Activated CD4-positive, alpha-beta T cell treated with anti-CD3 and anti-CD28 coated beads, Interleukin-2, Interleukin-4, amounts not matched to agents 100 ng/mL and 50 ng/mL, durations not matched to agents 16 hours and 8 hours (primary cell): Measurements from ENCODE around the gene NLGN4X.
A peak's percentile ranks its signal among the peaks of the same experiment; 100 is the strongest.

Experiments
- DNase-seq: peaks from one replicate; pipeline ENCODE4 v3.0.0-alpha.2; 2020; ENCODE audit warnings: low spot score

NLGN4X gene

DNA sequence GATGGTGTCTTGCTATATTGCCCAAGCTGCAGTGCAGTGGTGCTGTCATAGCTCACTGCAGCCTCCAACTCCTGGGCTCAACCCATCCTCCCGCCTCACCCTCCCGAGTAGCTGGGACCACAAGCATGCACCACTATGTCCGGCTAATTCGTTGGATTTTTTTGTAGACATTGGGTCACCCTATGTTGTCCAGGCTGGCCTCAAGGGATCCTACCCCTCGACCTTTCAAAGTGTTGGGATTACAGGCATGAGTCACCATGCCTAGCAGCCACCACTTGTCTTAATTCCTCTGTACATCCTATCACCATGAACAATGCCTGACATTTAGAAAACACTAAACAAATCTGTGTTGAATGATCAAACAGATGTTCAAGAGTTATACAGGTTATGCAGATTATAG is 76.7 kb downstream of the NLGN4X start:
- DNase-seq: no peak

DNA sequence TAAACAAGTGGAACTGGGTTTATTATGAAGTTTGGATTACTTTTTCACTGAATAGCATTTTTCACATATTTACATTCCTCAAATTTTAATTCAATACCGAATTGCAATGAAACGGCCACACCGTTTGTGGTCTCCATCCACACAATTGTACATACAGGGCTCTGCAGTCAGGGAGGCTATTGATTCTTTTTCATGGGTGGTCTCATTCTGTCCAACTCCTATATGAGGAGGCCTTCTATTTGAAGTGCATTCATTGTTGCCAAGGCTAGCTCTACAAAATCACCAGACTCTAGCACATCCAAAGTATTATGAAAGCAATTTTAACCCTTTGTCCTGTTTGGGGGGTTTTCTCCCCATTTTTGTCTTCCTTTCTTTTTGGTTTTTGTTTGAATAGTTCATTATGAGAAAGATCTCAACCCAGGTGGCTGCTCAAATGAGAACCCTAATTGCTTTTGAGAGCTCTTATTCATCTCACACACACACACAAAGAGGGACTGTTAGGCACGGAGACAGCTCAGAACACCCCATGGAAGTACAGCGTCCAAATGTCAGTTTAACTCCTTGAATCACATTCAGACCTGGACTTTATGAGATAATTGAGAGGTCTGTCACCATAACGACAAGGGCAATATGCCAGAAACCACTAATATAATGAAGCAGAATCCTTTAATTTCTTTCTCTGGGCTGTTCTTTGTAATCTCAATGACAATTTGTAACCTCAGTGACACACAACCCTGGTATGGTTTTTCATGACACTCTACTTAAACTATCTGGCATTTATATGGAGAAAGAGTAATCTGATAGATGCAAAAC is 79.4 kb downstream of the NLGN4X start:
- no peak for DNase-seq

DNA sequence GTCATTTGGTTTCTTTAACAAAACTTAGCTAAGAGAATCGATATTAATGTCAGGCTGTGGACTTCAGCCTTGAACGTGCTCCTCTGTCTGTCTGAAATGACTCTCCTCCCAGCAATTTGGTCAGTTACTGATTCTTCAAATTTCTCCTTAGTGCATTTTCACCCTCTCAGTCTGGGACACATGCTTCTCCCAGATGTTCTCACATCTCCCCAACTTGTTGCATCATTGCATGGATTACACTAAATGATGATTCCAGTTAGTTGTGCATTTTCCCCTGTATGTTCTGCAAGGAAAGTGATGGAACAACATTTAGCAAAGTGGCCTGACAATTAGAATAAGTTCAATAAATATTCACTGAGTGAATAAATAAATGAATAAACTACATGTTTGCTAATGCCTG is 94.4 kb downstream of the NLGN4X start:
- no peak for DNase-seq

DNA sequence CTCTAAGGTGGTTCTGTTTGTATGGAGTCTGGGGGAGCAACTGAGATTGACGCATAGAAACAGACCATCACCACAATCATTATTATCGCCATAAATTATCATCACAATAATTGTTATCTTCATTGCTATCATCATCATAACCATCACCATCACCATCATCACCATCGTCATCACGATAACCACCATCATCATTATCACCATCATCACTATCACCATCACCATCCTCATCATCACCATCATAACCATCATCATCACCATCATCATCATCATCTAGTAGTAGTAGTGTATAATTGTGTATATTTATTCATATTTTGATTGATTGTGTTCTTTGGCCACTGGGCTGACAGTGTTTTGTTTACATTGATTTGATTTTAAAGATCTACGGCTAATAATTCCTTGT is 95.7 kb downstream of the NLGN4X start:
- DNase-seq: no peak

DNA sequence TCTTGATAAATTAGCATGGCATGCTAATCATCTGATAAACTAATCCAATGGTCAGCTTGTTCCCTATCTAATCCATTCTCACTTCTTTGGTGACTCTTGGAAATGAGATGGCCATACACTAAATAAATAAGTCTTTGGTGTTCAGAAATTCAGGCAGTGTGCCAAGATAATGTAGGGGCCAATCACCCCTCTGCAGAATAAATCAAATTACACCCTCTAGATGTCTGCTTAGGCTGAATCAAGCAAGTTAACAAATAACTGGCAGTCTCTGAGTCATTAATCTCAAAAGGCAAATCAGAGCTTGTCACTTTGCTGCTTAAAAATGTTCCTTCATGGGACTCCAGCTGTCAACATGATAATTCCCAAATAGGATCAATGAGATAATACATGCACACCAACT is 97.4 kb downstream of the NLGN4X start:
- DNase-seq: no peak

DNA sequence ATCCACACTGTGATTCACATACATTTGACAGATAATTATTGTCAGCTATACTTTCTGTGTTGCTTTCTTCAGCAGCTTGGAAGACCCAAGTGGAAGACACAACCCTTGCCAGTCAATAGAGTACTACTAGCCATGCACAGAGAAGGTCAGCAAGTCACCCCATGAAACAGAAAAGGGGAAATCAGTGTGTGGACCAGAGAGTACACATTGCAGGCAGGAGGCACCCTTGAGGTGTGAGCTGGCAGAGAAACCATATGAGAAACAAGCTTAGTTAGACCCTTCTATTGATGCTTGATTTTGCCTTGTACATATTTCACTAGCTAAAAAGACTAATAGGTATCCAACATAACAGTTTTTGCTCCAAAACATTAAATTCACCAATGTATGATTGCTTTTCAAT is 99.5 kb downstream of the NLGN4X start:
- DNase-seq: no peak

DNA sequence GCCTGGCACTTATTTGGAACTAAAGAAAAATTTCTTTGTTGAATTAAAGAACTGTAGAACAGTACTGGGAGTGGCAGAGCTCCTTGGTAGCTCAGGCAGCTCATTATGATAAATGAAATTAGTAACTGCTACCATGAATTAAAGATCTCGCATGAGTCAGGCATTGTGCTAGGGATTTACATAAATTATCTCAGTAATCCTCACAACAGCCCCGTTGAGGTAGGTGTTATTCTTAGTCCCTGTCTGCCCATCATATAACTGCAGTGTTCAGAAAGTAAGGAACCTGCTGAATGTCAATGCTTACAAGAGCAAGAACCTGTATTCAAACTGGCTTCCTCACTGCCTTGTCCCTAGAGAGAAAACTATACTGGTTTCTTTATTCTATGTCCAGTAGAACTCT is 108.3 kb downstream of the NLGN4X start:
- no peak for DNase-seq

DNA sequence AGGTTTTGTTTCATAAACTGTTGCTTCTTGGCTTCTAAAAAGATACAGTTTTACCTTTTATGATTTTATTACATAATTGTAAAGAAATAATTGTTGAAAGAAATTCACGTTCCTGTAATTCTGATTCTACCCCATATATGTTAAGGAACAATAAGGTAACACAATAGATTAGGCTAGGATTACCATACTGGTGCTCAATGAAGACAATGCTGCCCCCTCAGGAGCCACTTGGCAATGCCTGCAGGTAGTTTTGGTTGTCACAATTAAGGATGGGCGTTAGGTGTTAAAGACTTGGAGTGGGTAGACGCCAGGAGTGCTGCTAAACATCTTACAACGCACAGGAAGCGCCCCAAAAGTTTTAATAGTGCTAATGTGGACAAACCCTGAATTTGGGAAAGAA is 133.2 kb downstream of the NLGN4X start:
- no peak for DNase-seq

DNA sequence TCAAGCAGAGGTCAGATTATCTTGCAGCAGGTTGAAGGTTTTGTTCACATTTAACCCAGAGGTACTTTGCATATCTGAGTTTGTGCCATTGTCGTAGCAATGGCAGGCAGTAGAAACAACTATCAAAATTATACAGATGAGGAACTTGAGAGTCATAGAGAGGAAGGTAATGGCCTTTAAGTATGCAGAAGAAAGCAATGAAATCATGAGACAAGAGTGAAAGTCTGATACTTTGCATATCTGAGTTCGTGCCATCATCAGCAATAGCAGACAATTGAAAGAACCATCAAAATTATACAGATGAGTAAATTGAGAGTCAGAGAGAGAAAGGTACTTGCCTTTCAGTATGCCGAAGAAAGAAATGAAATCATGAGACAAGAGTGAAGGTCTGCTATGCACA is 154.1 kb downstream of the NLGN4X start:
- no peak for DNase-seq

DNA sequence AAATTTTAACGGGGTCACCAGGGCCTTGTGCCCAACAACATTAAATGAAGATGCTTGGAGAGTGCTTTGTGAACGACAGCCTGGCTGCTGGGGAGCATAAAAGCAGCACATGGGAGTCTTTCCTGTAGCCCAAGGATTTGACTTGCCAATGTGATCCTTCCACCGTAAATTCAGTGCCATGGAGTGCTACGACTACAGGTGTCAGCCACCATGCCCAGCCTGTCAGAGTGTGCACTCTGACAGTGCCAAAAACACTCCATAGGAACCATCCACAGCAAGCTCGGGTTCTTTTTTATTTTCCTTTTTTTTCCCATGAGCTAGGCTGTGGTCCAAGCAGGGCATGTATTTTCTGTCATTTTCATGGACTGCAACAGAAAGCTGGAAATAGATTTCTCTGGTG is 156.9 kb downstream of the NLGN4X start:
- DNase-seq: no peak

DNA sequence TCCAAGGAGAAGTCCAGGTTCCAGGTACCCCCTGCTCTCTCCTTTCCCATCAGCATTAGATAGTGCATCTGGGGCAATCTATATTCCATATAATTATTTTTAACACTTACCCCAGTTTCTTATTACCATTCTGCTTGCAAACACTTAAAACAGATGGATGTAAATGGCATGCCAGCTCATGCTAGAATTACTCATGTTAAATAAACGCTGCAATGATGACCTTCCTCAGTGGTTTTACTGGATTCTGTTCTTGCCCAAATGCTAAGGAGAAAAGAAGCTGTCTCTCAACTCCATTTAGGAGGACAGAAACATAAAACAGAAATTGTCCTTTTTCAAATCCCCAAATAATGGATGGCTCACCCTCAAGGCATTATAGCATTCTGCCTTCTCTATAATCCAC is 161.1 kb downstream of the NLGN4X start:
- DNase-seq: no peak

DNA sequence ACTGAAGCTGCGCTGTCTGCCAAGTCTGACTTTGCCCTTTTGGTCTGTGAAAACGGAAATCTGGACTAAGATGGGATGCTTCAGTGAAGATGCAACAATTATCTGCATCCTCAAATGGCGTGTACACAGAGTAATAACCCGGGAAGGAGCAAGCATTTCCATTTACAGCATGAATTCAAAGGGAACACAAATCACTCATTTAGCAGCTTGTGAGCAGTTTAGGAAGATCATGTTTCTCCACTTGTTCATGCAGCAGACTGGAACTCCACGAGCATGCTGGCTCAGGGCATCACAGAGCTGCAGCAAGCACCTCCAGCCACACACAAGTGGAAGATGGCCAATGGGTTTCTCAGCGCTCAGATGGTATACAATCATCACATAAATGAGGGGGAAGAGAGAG is 175.5 kb downstream of the NLGN4X start:
- no peak for DNase-seq

DNA sequence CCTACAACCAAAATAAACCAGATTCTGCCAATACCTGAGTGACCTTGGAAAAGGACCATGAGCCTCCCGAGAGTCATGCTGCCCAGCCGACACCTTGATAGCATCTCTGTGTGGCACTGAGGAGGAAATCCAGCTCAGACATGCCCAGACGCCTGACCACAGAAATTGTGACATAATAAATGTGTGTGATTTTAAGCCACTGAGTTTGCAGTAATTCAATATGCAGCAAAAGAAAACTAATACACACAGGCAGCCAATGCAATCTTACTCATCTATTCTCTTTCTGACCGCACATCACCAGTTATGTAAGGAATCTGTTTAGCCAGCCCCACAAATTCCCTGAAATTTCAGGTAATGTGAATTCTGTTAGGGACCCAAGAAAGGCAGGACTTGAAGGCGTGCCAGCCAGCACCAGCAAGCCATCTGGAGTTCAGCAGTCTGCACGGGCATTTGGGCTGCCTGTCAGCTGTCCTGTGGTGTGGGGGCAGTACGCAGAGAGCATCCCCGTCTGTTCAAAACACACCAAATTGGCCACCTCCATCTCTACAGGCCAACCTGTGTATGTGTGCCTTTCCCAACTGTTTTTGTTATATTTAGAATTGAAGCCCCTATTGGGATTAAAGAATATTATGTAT is 176.4 kb downstream of the NLGN4X start:
- no peak for DNase-seq

DNA sequence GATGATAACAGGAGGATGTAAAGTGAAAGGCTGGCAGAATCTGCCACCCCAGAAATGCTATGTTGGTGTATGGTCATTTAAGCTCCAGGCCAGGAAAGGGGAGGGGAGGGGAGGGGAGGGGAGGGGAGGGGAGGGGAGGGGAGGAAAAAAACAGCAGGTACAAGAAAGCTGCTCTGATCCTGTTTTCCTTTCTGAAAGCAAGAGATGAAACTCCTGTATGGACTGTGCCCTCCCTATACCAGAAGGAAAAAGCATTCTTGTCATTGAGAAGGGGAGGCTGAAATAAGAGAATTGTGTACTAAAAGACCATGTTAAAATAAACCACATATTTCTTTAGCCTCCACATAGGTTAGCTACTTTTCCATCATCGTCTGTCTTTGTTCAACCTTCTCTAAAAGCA is 179.5 kb downstream of the NLGN4X start:
- no peak for DNase-seq

DNA sequence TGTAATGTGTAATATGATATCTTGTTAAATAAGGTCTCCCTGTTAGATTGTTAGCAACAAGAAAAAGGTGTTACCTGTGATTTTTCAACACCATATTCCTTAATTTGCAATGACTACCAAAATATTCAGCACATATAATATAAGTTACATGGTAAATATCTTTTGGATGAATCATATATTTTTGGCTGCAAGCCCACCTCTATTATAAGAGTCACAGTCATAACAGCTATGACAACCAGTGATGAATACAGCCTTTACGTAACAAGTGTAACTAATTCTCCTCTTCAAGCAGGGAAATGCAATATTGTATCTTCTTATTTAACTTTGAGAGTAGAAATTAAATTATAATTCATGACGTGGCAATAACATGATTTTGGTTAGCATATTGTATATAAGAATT is 187.0 kb downstream of the NLGN4X start:
- DNase-seq: no peak

DNA sequence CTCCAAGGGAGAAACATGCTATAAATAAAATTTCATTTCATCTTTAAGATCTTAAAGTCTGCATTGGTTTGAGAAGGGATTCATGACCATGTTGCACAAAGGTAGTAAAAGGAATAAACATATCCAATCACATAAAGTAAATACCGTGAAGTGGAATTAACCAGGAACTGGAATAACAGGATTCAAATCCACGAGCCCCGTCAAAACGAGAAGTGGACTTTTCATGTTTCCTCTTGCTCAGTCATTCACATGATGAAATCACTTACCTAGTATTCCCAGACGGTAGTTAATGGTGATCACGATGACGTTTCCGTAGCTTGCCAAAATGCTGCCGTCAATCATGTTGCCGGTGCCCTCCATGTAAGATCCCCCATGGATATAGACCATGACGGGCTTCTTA is 199.7 kb downstream of the NLGN4X start:
- DNase-seq: no peak

DNA sequence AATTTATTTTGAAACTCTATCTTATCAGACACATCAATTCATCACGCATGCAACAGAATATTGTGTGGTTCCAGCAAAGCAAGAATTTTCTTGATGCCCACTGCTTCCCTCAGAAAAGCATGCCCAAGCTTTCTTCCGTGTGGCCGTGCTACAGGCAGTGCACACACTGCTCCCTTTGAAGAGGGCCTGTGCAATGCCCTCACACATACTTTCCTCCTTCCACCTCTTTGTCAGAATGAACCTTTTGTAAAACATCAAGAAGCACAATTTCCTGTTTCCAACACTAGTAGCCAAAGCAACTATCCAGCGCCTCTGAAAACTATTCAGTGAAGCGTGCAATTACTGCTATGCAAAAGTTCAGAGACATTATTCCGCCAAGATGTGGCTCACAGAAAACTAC is 201.7 kb downstream of the NLGN4X start:
- no peak for DNase-seq

DNA sequence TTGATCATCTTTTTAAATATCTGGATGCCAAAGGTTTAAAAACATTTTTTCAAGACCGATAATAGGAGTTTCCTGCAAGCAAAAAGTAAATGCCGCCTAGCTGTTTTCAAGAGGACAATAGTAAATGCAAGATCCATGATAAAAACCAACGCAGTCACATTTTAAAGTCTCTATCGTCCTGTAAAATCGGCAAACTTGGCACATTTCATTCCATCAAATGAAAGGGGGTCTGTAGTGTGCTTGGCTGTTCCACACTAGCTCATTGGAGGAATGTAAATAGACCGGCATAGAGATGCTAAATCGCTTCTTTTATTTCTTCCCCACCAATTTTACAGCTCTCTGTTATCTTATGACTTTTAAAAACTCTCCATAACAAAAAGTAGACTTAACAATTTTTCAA is 202.2 kb downstream of the NLGN4X start:
- DNase-seq: no peak

DNA sequence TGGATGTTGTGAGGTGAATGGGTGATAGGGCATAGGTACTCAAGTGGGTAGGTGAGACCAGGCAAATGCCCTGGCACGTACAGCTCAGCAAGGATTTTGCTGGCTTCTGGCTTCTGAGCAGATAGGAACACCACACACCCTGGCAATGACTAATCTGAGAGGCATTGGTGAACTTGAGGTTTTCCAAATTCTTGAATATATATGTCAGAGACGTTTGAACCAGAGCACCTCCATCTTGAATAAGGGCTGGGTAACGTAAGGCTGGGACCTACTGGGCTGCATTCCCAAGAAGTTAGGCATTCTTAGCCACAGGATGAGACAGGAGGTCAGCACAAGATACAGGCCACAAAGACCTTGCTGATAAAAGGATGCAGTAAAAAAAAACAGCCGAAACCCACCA is 204.5 kb downstream of the NLGN4X start:
- no peak for DNase-seq

DNA sequence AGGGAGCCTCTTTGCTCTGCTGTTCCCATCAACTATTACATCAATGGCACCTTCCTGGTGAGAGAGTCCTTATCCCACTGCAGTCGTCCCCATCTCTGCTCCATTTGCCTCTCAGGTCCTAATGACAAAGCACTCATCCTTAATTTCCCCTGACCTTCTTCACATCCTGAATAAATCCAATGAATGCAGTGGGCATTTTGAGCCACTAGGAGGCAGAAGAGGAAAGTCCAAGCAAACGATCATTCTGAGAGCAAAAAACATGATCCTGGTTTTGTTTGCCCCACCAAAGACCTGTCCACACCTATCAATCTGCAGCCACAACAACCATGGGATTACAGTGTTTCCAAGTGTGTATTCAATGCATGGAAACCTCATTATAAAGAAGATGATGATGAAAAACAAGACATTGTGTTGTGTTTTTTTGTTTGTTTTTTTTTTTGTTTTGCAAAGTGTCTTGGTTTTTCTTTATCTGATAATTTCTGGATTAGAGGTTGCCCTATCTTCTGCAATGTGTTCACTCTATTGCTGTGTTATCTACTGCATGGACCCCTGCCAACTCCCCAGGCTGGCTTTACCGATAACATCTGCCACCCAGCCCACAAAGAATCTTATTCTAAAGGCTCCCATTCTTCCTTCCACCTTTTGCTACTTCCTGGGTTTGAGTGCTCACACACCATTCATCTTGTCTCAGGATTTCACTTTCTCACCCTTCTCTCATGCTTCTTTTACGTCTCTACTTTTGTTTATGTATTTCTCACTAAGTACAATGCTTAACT is 207.2 kb downstream of the NLGN4X start:
- DNase-seq: peak; percentile 24

DNA sequence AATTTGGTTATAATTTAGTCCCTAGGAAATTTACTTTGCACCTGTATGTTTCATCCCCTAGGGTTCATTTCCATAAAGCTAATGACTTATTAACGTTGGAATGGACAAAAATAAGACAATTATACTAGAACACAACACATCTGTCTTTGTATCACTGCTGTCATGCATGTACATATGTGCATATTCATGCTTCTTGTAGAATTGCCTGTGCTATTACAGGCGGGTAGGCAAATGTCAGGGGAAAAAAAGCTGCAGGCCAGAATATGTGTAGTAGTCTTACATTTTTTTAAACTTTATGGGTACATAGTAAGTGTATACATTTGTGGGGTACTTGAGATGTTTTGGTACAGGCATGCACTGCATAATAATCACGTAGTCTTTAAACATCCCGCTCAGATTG is 209.6 kb downstream of the NLGN4X start:
- DNase-seq: no peak

DNA sequence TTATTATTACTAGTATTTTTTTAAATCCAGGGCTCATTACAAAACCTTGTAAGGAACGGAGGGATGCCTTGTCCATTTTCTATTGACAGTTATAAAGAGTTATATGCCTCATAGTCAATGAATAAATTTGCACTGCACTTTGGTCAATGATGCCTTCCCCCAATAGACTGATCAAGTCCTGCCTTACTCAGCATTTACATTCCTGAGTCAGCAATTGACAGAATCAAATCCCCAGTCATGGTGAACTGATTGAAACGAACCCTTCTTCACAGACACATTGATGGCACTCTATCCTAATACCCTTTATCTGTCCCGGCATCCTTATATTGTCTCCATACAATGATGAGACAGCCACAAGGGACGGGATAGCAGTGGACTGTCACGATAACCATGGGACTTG is 213.2 kb downstream of the NLGN4X start:
- DNase-seq: no peak

DNA sequence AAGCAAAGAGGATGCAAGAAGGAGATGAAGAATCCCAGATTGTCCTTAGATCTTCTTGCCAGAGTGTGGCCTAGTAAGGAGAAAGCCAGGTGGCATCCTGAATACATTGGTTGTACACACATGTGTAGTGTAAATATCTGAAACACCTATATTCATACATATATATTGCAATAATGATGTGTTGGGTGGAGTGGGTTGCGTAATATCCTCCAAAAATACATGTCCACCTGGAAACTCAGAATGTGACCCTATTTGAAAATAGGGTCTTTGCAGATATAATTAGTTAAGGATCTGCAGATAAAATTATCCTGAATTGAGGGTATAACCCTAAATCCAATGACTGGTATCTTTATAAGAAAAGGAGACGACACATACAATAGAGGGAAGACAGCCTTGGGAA is 216.3 kb downstream of the NLGN4X start:
- no peak for DNase-seq
